K562 (cell line): ENCODE data around the gene NEB. TPM values are rescaled to one million over a fixed set of nuclear protein-coding genes. Genes with fewer than 3 reads are reported as not detected.

Experiments
- BRD4 ChIP-seq: fragments of 200-600 bp; sonication (generic); IDR thresholded peaks from 2 replicates; pipeline ENCODE4 v1.6.1; 2017; ENCODE audit warnings: inconsistent platforms
- ELF4 ChIP-seq: fragments of 450-650 bp; formaldehyde crosslinking; IDR thresholded peaks from 2 replicates; pipeline ENCODE4 v1.4.0; 2022; ENCODE audit warnings: missing genetic modification characterization
- GMEB1 ChIP-seq: fragments of 250-450 bp; sonication (Bioruptor Pico); IDR thresholded peaks from 2 replicates; pipeline ENCODE4 v1.4.0; 2020; ENCODE audit warnings: mild to moderate bottlenecking
- HNRNPH1 ChIP-seq: fragments of 200-400 bp; formaldehyde crosslinking; optimal IDR thresholded peaks from 2 replicates; pipeline ENCODE3; 2017; ENCODE audit warnings: low read depth, mild to moderate bottlenecking, low read length, moderate library complexity
- IRF9 ChIP-seq: fragments of 450-650 bp; IDR thresholded peaks from 2 replicates; pipeline ENCODE4 v1.6.1; 2016; ENCODE audit warnings: missing biosample characterization, missing genetic modification characterization
- KLF13 ChIP-seq: fragments of 450-650 bp; IDR thresholded peaks from 2 replicates; pipeline ENCODE4 v1.6.1; 2016; ENCODE audit warnings: missing genetic modification characterization, low read depth, mild to moderate bottlenecking, missing compliant biosample characterization, moderate library complexity, borderline replicate concordance
- MBD2 ChIP-seq: sonication (generic); IDR thresholded peaks from 2 replicates; pipeline ENCODE4 v1.6.1; 2016; ENCODE audit warnings: low read depth, borderline replicate concordance
- NFXL1 ChIP-seq: fragments of 450-650 bp; formaldehyde crosslinking; IDR thresholded peaks from 2 replicates; pipeline ENCODE4 v1.4.0; 2021; ENCODE audit warnings: mild to moderate bottlenecking
- PHTF2 ChIP-seq: fragments of 250-450 bp; sonication (Bioruptor Pico); IDR thresholded peaks from 2 replicates; pipeline ENCODE4 v1.5.0; 2021; ENCODE audit warnings: mild to moderate bottlenecking
- RFX1 ChIP-seq: fragments of 450-650 bp; IDR thresholded peaks from 2 replicates; pipeline ENCODE4 v1.6.1; 2016; ENCODE audit warnings: mild to moderate bottlenecking, moderate library complexity
- SETDB1 ChIP-seq: IDR thresholded peaks from one replicate; pipeline ENCODE4 v1.6.1; 2012; ENCODE audit warnings: low read length, control low read depth, inconsistent platforms
- SMAD3 ChIP-seq: fragments of 450-650 bp; formaldehyde crosslinking; conservative IDR thresholded peaks from 2 replicates; pipeline ENCODE4 v1.4.0; 2020; ENCODE audit warnings: mild to moderate bottlenecking
- TBL1XR1 ChIP-seq, 2 experiments: IDR thresholded peaks; 2 replicates each; pipeline ENCODE4 v1.6.1; 2012; ENCODE audit warnings: improper control_type of control experiment in 2 of 2, low read length in 2 of 2, mild to moderate bottlenecking in 1 of 2
- USF1 ChIP-seq: sonication (generic); formaldehyde crosslinking; IDR thresholded peaks from 2 replicates; pipeline ENCODE4 v1.9.0; 2022; ENCODE audit warnings: mild to moderate bottlenecking, missing genetic modification reagents
- XRCC3 ChIP-seq: fragments of 450-650 bp; IDR thresholded peaks from 2 replicates; pipeline ENCODE4 v1.6.1; 2017; ENCODE audit warnings: mild to moderate bottlenecking, moderate library complexity
- ZFX ChIP-seq: sonication (generic); formaldehyde crosslinking; IDR thresholded peaks from 2 replicates; pipeline ENCODE4 v1.8.0; 2022; ENCODE audit warnings: mild to moderate bottlenecking, missing genetic modification reagents, moderate library complexity
- ZNF124 ChIP-seq: sonication (generic); formaldehyde crosslinking; IDR thresholded peaks from 2 replicates; pipeline ENCODE4 v1.8.1; 2022; ENCODE audit warnings: missing genetic modification reagents
- ZNF24 ChIP-seq: fragments of 450-650 bp; IDR thresholded peaks from 2 replicates; pipeline ENCODE4 v1.6.1; 2016
- ZNF347 ChIP-seq: fragments of 450-650 bp; formaldehyde crosslinking; IDR thresholded peaks from 2 replicates; pipeline ENCODE4 v1.4.0; 2020; ENCODE audit warnings: low read depth, mild to moderate bottlenecking, moderate library complexity
- ZNF764 ChIP-seq: fragments of 250-450 bp; sonication (Bioruptor Pico); IDR thresholded peaks from 2 replicates; pipeline ENCODE4 v1.4.0; 2020; ENCODE audit warnings: low read depth, mild to moderate bottlenecking, moderate library complexity
- ZNF830 ChIP-seq: fragments of 250-450 bp; sonication (Bioruptor Pico); IDR thresholded peaks from 2 replicates; pipeline ENCODE4 v1.5.0; 2021; ENCODE audit warnings: mild to moderate bottlenecking
- polyA plus RNA-seq, 8 experiments: library from polyadenylated mRNA; depleted of rRNA in 4 of 8; stranded (reverse) in 5 of 8; unstranded in 3 of 8; fragments of >200 nt; fragmentation: Nextera tagmentation in 2 of 8; fragmentation: Illumina TruSeq in 1 of 8; extraction: Ambion mirVana in 2 of 8; extraction: Trizol in 1 of 8; gene quantifications; 2 replicates each; pipeline versions ENCODE4 v1.2.1 to v1.2.3, GENCODE V29; 2011 to 2014; ENCODE audit warnings: inconsistent platforms in 1 of 8, missing spikeins in 1 of 8
- total RNA-seq, 7 experiments: library from RNA; depleted of rRNA in 6 of 7; stranded (reverse); fragments of >200 nt in 6 of 7; fragmentation: Illumina TruSeq in 2 of 7; extraction: Trizol in 2 of 7; gene quantifications; 2 replicates each; pipeline versions ENCODE4 v1.2.1 to v1.2.3, GENCODE V29; 2011 to 2021; ENCODE audit warnings: low replicate concordance in 1 of 7
- TF ChIP-seq, protein P1 (sequence below), 3 experiments: fragments of 200-800 bp in 1 of 3; sonication (Bioruptor generic) in 1 of 3; sonication (generic) in 1 of 3; formaldehyde crosslinking in 1 of 3; IDR thresholded peaks; 2 replicates each; pipeline versions ENCODE4 v1.6.1 to v1.8.0; 2016 to 2022; ENCODE audit warnings: mild to moderate bottlenecking in 2 of 3, missing compliant biosample characterization in 2 of 3, missing genetic modification characterization in 2 of 3, missing genetic modification reagents in 1 of 3
- TF ChIP-seq, protein P2 (sequence below): fragments of 250-450 bp; sonication (Bioruptor Pico); IDR thresholded peaks from 2 replicates; pipeline ENCODE4 v1.5.0; 2021
- TF ChIP-seq, protein P3 (sequence below): sonication (generic); formaldehyde crosslinking; IDR thresholded peaks from 2 replicates; pipeline ENCODE4 v1.8.1; 2023; ENCODE audit warnings: mild to moderate bottlenecking, missing genetic modification reagents

Gene NEB
- total and polyA plus RNA-seq, 9 of the 15 experiments (the other 6 are each of a cell fraction or from before 2014, with no cell fraction given), result 1.7 to 3.8 (median 2.9) TPM

GRCh38 chr2:151669585-151670081, 64.6 kb downstream of the NEB start (continued):
- TF ChIP-seq, protein P1, sequence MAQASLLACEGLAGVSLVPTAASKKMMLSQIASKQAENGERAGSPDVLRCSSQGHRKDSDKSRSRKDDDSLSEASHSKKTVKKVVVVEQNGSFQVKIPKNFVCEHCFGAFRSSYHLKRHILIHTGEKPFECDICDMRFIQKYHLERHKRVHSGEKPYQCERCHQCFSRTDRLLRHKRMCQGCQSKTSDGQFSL (CRISPR knock-in tag; IDR thresholded peaks at IDR 0.05), result no peak
- TF ChIP-seq, protein P1 (tag; IDR thresholded peaks at IDR 0.05), result no peak
- TF ChIP-seq RFX1 (no peak), HNRNPH1 (no peak), MBD2 (no peak), ZNF124 (CRISPR knock-in tag) (no peak), ZFX (CRISPR knock-in tag) (no peak), KLF13 (tag) (peak; percentile 62; the same call in 1 of the 2 replicates), ELF4 (no peak), BRD4 (no peak), IRF9 (tag) (no peak), TBL1XR1 (IDR thresholded peaks at IDR 0.05; ENCODE audit: low read length in 2 of 2) (no peak), ZNF830 (CRISPR knock-in tag) (no peak), PHTF2 (no peak), XRCC3 (no peak), NFXL1 (CRISPR knock-in tag) (no peak), USF1 (no peak), ZNF24 (no peak), ZNF764 (CRISPR knock-in tag) (no peak), SETDB1 (no peak), GMEB1 (CRISPR knock-in tag) (no peak), ZNF347 (CRISPR knock-in tag) (no peak), SMAD3 (CRISPR knock-in tag) (no peak)
- TF ChIP-seq, protein P2, sequence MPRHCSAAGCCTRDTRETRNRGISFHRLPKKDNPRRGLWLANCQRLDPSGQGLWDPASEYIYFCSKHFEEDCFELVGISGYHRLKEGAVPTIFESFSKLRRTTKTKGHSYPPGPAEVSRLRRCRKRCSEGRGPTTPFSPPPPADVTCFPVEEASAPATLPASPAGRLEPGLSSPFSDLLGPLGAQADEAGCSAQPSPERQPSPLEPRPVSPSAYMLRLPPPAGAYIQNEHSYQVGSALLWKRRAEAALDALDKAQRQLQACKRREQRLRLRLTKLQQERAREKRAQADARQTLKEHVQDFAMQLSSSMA (CRISPR knock-in tag), result no peak
- TF ChIP-seq, protein P3, sequence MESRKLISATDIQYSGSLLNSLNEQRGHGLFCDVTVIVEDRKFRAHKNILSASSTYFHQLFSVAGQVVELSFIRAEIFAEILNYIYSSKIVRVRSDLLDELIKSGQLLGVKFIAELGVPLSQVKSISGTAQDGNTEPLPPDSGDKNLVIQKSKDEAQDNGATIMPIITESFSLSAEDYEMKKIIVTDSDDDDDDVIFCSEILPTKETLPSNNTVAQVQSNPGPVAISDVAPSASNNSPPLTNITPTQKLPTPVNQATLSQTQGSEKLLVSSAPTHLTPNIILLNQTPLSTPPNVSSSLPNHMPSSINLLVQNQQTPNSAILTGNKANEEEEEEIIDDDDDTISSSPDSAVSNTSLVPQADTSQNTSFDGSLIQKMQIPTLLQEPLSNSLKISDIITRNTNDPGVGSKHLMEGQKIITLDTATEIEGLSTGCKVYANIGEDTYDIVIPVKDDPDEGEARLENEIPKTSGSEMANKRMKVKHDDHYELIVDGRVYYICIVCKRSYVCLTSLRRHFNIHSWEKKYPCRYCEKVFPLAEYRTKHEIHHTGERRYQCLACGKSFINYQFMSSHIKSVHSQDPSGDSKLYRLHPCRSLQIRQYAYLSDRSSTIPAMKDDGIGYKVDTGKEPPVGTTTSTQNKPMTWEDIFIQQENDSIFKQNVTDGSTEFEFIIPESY (CRISPR knock-in tag), result no peak
